IMR-90 (cell line): ENCODE results near the gene LGALS9. TPM values are rescaled to one million over a fixed set of nuclear protein-coding genes. Genes with fewer than 3 reads are reported as not detected.

Source experiments
- ATAC-seq: fragments of 200-7000 bp; cut with Tn5 transposase; 2 replicates; pipeline ENCODE4 v1.9.1; 2020; ENCODE audit warnings: low read depth, mild to moderate bottlenecking, moderate library complexity
- BruUV-seq: library from RNA; stranded (reverse); fragments of 400-500 nt; replicated peaks from 2 replicates; lab custom pipeline; 2021; lab: Mats Ljungman, UMichigan
- CTCF ChIA-PET: fragments of 300-600 bp; formaldehyde crosslinking; extraction: SDS; loops from one replicate; lab custom pipeline; 2021; ENCODE audit warnings: antibody characterized with exemption; lab: Yijun Ruan, JAX
- POLR2A ChIA-PET: fragments of 300-600 bp; sonication (Branson Sonifier 250); formaldehyde crosslinking; loops from one replicate; lab custom pipeline; 2022; ENCODE audit warnings: antibody characterized with exemption; ENCODE audit not compliant: unreplicated experiment; lab: Charles Lee
- DNase-seq: peaks from one replicate; pipeline ENCODE4 v3.0.0; 2013
- H2AFZ ChIP-seq: replicated peaks from 2 replicates; pipeline ENCODE3; 2013; ENCODE audit warnings: low read length, mild to moderate bottlenecking; ENCODE audit not compliant: poor library complexity
- H2AK5ac ChIP-seq: 2 replicates; pipeline ENCODE4 v1.6.1; 2013; ENCODE audit warnings: low read depth, low read length, inconsistent platforms
- H2AK9ac ChIP-seq: replicated peaks from 2 replicates; pipeline ENCODE3; 2013; ENCODE audit warnings: mild to moderate bottlenecking, low read depth, low read length, moderate library complexity; ENCODE audit not compliant: poor library complexity
- H2BK120ac ChIP-seq: 2 replicates; pipeline ENCODE4 v1.6.1; 2013; ENCODE audit warnings: low read depth, low read length, inconsistent platforms
- H2BK15ac ChIP-seq: 3 replicates; pipeline ENCODE4 v1.6.1; 2013; ENCODE audit warnings: low read depth, low read length, inconsistent platforms
- H2BK20ac ChIP-seq: 2 replicates; pipeline ENCODE4 v1.6.1; 2013; ENCODE audit warnings: low read depth, mild to moderate bottlenecking, inconsistent platforms, low read length, moderate library complexity
- H2BK5ac ChIP-seq: 2 replicates; pipeline ENCODE4 v1.6.1; 2013; ENCODE audit warnings: mild to moderate bottlenecking, low read depth, low read length, inconsistent platforms; ENCODE audit not compliant: poor library complexity, severe bottlenecking
- H3K14ac ChIP-seq: replicated peaks from 2 replicates; pipeline ENCODE4 v1.6.1; 2013; ENCODE audit warnings: low read depth, low read length, inconsistent platforms
- H3K18ac ChIP-seq: 2 replicates; pipeline ENCODE4 v1.6.1; 2013; ENCODE audit warnings: low read depth, low read length, control low read depth
- H3K23ac ChIP-seq: 2 replicates; pipeline ENCODE4 v1.6.1; 2013; ENCODE audit warnings: low read depth, low read length, inconsistent platforms
- H3K27ac ChIP-seq: 2 replicates; pipeline ENCODE4 v1.5.1; 2013; ENCODE audit warnings: mild to moderate bottlenecking, control low read depth, low read length; ENCODE audit not compliant: insufficient read depth
- H3K27me3 ChIP-seq: 2 replicates; pipeline ENCODE4 v1.6.1; 2013; ENCODE audit warnings: low read length; ENCODE audit not compliant: control insufficient read depth, insufficient read depth
- H3K36me3 ChIP-seq: 2 replicates; pipeline ENCODE4 v1.6.1; 2013; ENCODE audit warnings: low read length, mixed read lengths; ENCODE audit not compliant: control insufficient read depth, insufficient read depth
- H3K4ac ChIP-seq: 2 replicates; pipeline ENCODE4 v1.6.1; 2013; ENCODE audit warnings: low read depth, low read length, inconsistent platforms
- H3K4me1 ChIP-seq: 2 replicates; pipeline ENCODE4 v1.6.1; 2013; ENCODE audit warnings: low read length, mixed read lengths; ENCODE audit not compliant: control insufficient read depth, insufficient read depth
- H3K4me2 ChIP-seq: 2 replicates; pipeline ENCODE4 v1.6.1; 2013; ENCODE audit warnings: low read depth, mild to moderate bottlenecking, control low read depth, low read length, moderate library complexity
- H3K4me3 ChIP-seq: 2 replicates; pipeline ENCODE4 v1.5.1; 2013; ENCODE audit warnings: low read depth, mild to moderate bottlenecking, control low read depth, low read length, moderate library complexity; ENCODE audit not compliant: insufficient read depth
- H3K56ac ChIP-seq: 2 replicates; pipeline ENCODE4 v1.6.1; 2013; ENCODE audit warnings: low read length, inconsistent platforms; ENCODE audit not compliant: insufficient read depth; ENCODE audit errors: extremely low read depth
- H3K79me1 ChIP-seq, 2 experiments: 2 replicates each; pipeline ENCODE4 v1.6.1; 2013; ENCODE audit warnings: low read length in 2 of 2, inconsistent platforms in 1 of 2, low read depth in 1 of 2
- H3K9ac ChIP-seq: 2 replicates; pipeline ENCODE4 v1.6.1; 2013; ENCODE audit warnings: low read depth, low read length, control low read depth
- H3K9me1 ChIP-seq: 2 replicates; pipeline ENCODE4 v1.6.1; 2013; ENCODE audit warnings: low read length, inconsistent platforms; ENCODE audit not compliant: insufficient read depth
- H3K9me3 ChIP-seq: 2 replicates; pipeline ENCODE4 v1.6.1; 2013; ENCODE audit warnings: low read length; ENCODE audit not compliant: control insufficient read depth, insufficient read depth
- H4K20me1 ChIP-seq: 2 replicates; pipeline ENCODE4 v1.6.1; 2013; ENCODE audit warnings: low read length, inconsistent platforms; ENCODE audit not compliant: insufficient read depth
- H4K5ac ChIP-seq: 2 replicates; pipeline ENCODE4 v1.6.1; 2013; ENCODE audit warnings: mild to moderate bottlenecking, low read depth, low read length, control low read depth
- H4K8ac ChIP-seq, 2 experiments: 2 replicates each; pipeline ENCODE4 v1.6.1; 2013; ENCODE audit warnings: low read depth in 2 of 2, low read length in 2 of 2, control low read depth in 1 of 2, inconsistent platforms in 1 of 2
- H4K91ac ChIP-seq: 2 replicates; pipeline ENCODE4 v1.6.1; 2013; ENCODE audit warnings: low read depth, low read length, inconsistent platforms; ENCODE audit not compliant: insufficient read depth
- MAFK ChIP-seq: IDR thresholded peaks from 2 replicates; pipeline ENCODE4 v1.6.1; 2012; ENCODE audit warnings: low read depth, low read length, improper control_type of control experiment
- NFE2L2 ChIP-seq: fragments of 150-350 bp; IDR thresholded peaks from 2 replicates; pipeline ENCODE4 v1.6.1; 2016; ENCODE audit warnings: low read depth, mild to moderate bottlenecking, low read length
- POLR2A ChIP-seq: IDR thresholded peaks from 2 replicates; pipeline ENCODE4 v1.6.1; 2012; ENCODE audit warnings: mild to moderate bottlenecking, low read depth, low read length
- RCOR1 ChIP-seq: IDR thresholded peaks from 2 replicates; pipeline ENCODE4 v1.6.1; 2012; ENCODE audit warnings: mild to moderate bottlenecking, low read length, improper control_type of control experiment; ENCODE audit not compliant: insufficient replicate concordance
- WGBS, 2 experiments: methylation state at CpG; one replicate each; pipeline versions ENCODE4 v1.1.5 to v1.1.7; 2013; ENCODE audit warnings: missing lambda C conversion rate in 2 of 2; ENCODE audit not compliant: insufficient read length in 1 of 2; ENCODE audit errors: extremely low coverage in 2 of 2; 5-methylcytosine and 5-hydroxymethylcytosine counted together
- dilution Hi-C: fragments of 300-500 bp; cut with HindIII; formaldehyde crosslinking; loops from one replicate; pipeline ENCODE4 v1.14.3; 2018; ENCODE audit warnings: low sequenced_read_pairs; ENCODE audit not compliant: unreplicated experiment
- in situ Hi-C: fragments of 300-500 bp; cut with MboI; formaldehyde crosslinking; loops from 3 replicates; pipeline ENCODE4 v1.14.3; 2019; ENCODE audit warnings: low sequenced_read_pairs, inconsistent platforms, mixed read lengths
- intact Hi-C: fragments of 100-400 bp; cut with micrococcal nuclease; formaldehyde crosslinking; loops from 2 replicates; pipeline ENCODE4 v1.10.0; 2022
- polyA plus RNA-seq, 3 experiments: library from polyadenylated mRNA; depleted of rRNA; stranded (reverse); fragments of >200 nt; gene quantifications; 2 replicates each; pipeline ENCODE4 v1.2.3, GENCODE V29; 2012; ENCODE audit warnings: low replicate concordance in 1 of 3
- total RNA-seq: library from RNA; depleted of rRNA; stranded (reverse); fragments of >200 nt; gene quantifications from 2 replicates; pipeline ENCODE4 v1.2.3, GENCODE V29; 2012
- TF ChIP-seq, protein P1 (sequence below): fragments of 150-350 bp; IDR thresholded peaks from 2 replicates; pipeline ENCODE4 v1.6.1; 2017; ENCODE audit warnings: mild to moderate bottlenecking, antibody characterized with exemption, low read length, low read depth
- TF ChIP-seq, protein P2 (sequence below): conservative IDR thresholded peaks from 2 replicates; pipeline ENCODE4 v1.5.1; 2012; ENCODE audit warnings: mild to moderate bottlenecking, low read depth, low read length, improper control_type of control experiment

LGALS9 gene
- total and polyA plus RNA-seq, 2 of the 4 experiments (the other 2 are of a cell fraction), result 0.54 to 2.5 TPM

DNA sequence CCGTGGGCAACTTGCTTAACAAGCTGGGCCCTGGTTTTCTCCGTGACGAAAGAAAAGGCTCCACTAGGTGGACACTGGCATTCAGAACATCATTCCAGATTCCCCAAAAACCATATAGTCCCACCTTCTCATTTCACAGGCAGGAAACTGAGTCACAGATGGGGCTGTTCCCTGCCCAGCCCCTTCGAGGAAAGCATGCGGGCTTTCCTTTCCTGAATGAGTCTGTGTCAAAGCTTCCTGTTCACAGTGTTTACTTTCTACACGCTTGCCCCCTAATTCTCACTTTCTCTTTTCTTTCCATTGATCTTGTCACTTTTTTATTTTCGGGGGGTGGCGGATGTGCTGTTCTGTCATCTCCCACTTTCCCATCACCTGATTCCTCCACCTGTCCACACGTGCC lies 10.3 kb upstream of the LGALS9 start:
- ChIA-PET CTCF (no interaction called here), POLR2A (no interaction called here)
- dilution Hi-C loops, result no loop called here
- no peak overlapping the region for H3K27ac ChIP-seq
- no peak overlapping the region for H3K14ac ChIP-seq
- ATAC-seq (no peak), DNase-seq (no peak)
- intact Hi-C loops, result no loop called here
- H3K23ac ChIP-seq, result no peak overlapping the region
- no peak overlapping the region for H3K4me2 ChIP-seq
- H3K9me1 ChIP-seq, result peaks cover 4% of the 10 kb centered on the region; the same call in 1 of the 2 replicates
- peaks cover 86% of the 10 kb centered on the region for H3K36me3 ChIP-seq
- H3K9ac ChIP-seq, result no peak overlapping the region
- no peak overlapping the region for H3K18ac ChIP-seq
- no peaks in the 10 kb centered on the region for H3K9me3 ChIP-seq
- no peaks in the 10 kb centered on the region for H3K4me1 ChIP-seq
- H2AK9ac ChIP-seq, result no peak overlapping the region
- no peak overlapping the region for H3K4ac ChIP-seq
- H4K8ac ChIP-seq, result no peak overlapping the region
- H3K56ac ChIP-seq, result no peak overlapping the region
- H2BK20ac ChIP-seq, result no peak overlapping the region
- H2AFZ ChIP-seq, result no peak overlapping the region
- no peak overlapping the region for H2AK5ac ChIP-seq
- H4K5ac ChIP-seq, result no peak overlapping the region
- no peak overlapping the region for H2BK5ac ChIP-seq
- H3K79me1 ChIP-seq, result no peaks in the 10 kb centered on the region
- BruUV-seq, result no TSS peak
- H4K20me1 ChIP-seq, result no peaks in the 10 kb centered on the region
- no peak overlapping the region for H2BK120ac ChIP-seq
- H3K27me3 ChIP-seq, result no peaks in the 10 kb centered on the region
- H2BK15ac ChIP-seq, result no peak overlapping the region
- H3K4me3 ChIP-seq, result no peak overlapping the region
- in situ Hi-C loops, result no loop called here
- TF ChIP-seq NFE2L2 (no peak), RCOR1 (no peak), MAFK (no peak), POLR2A (no peak)
- TF ChIP-seq, protein P1, sequence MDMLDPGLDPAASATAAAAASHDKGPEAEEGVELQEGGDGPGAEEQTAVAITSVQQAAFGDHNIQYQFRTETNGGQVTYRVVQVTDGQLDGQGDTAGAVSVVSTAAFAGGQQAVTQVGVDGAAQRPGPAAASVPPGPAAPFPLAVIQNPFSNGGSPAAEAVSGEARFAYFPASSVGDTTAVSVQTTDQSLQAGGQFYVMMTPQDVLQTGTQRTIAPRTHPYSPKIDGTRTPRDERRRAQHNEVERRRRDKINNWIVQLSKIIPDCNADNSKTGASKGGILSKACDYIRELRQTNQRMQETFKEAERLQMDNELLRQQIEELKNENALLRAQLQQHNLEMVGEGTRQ, result no peak
- TF ChIP-seq, protein P2, sequence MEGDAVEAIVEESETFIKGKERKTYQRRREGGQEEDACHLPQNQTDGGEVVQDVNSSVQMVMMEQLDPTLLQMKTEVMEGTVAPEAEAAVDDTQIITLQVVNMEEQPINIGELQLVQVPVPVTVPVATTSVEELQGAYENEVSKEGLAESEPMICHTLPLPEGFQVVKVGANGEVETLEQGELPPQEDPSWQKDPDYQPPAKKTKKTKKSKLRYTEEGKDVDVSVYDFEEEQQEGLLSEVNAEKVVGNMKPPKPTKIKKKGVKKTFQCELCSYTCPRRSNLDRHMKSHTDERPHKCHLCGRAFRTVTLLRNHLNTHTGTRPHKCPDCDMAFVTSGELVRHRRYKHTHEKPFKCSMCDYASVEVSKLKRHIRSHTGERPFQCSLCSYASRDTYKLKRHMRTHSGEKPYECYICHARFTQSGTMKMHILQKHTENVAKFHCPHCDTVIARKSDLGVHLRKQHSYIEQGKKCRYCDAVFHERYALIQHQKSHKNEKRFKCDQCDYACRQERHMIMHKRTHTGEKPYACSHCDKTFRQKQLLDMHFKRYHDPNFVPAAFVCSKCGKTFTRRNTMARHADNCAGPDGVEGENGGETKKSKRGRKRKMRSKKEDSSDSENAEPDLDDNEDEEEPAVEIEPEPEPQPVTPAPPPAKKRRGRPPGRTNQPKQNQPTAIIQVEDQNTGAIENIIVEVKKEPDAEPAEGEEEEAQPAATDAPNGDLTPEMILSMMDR, result no peak
- H4K91ac ChIP-seq, result no peak overlapping the region
- 89% methylated on average over 5 of the region's 9 CpGs; no CpG with 5 or more reads in 1 of the 2 experiments for WGBS, 2 experiments
